ENCODE measurements around the gene INSIG2. TPM values are rescaled to one million over a fixed set of nuclear protein-coding genes. Genes with fewer than 3 reads are reported as not detected.

The INSIG2 gene
- total RNA-seq, 1 experiment from 2014 or later = 4.4 TPM

DNA sequence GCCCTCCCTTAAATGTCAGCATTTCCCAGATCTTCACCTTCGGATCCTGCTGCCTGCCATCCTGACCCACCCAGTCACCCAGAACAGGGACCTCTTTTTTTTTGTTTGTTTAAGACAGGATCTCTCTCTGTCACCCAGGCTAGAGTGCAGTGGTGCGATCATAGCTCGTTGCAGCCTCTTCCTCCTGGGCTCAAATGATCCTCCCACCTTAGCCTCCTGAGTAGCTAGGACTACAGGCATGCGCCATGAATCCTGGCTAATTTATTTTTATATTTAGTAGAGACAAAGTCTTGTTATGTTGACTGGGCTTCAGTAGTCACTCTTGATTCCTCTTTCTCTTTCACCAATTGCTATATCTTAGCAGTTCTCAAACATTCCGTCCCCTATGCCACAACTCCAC is 39.0 kb downstream of the INSIG2 start:
- no peak for DNase-seq (ENCODE audit: low spot score)

- DNase-seq (ENCODE audit: low spot score) = no peak
Measured at GRCh38 chr2:118128826-118129225, 40.6 kb downstream of the INSIG2 start.

- DNase-seq (ENCODE audit: low spot score) = no peak
Measured at GRCh38 chr2:118130385-118130784, 42.1 kb downstream of the INSIG2 start.

DNA sequence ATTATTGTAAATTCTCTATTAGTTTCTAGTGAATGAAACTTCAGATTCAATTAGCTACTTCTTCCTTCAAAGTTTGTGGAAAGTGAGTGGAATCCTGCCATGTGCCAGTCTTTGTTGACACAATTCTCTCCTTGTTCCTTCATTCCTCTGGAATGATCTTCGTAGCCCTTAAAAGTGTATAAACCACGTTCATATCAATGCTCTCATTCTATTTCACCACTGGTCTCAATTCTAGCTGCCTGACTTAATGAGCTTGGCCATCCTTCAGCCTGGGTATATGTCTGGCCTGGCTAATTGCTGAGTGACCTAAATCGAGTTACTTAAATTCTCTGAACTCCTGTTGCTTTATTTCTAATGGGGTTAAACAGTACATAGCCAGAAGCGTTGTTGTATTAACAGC is 43.5 kb downstream of the INSIG2 start:
- no peak for DNase-seq (ENCODE audit: low spot score)

GRCh38 chr2:118133916-118134315 is 45.6 kb downstream of the INSIG2 start:
- DNase-seq (ENCODE audit: low spot score) = no peak

DNA sequence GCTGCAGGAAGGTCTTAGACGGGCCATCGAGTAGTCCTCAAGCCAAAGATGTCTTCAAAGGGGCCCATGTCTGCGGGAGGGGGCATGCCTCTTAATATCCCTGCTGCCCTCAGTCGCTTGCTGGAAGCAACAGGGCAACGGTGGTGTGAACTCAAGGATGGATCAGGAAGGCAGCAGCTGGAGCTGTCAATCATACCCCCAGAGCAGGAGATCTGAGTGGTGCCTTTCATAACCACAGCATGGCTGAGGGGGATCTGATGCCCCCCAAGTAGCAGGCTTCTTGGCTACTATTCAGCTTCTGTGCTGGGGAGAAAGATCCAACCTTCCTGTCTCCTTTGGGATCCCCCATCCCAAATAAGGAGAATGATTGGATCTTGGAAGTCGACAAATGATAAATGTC is 46.4 kb downstream of the INSIG2 start:
- DNase-seq (ENCODE audit: low spot score) = no peak

- no peak for DNase-seq (ENCODE audit: low spot score)
Measured at GRCh38 chr2:118145207-118145606, 56.9 kb downstream of the INSIG2 start.

DNA sequence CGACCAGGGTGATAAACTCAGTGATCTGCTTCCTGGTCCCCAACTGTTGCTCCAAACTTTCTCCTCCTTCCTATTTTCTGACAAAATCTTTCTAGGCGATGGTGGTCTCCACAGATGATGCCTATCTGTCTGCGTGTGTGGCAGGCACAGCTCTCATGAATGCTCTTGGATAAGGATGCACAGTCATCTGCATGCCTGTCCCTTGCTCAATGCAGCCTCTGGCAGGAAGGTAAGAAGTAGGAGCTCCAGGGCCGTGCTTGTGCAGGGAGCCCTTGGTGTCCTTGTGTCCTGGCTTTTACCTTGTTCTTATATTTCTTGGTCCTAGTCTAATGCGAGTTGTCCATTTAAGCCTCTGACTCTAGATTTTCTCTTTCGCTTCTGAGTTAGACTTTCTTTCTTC is 57.5 kb downstream of the INSIG2 start:
- no peak for DNase-seq (ENCODE audit: low spot score)

- DNase-seq (ENCODE audit: low spot score) = no peak
Measured at GRCh38 chr2:118146315-118147283, 58.3 kb downstream of the INSIG2 start.

- no peak for DNase-seq (ENCODE audit: low spot score)
Measured at GRCh38 chr2:118148133-118148532, 59.9 kb downstream of the INSIG2 start.

- DNase-seq (ENCODE audit: low spot score) = no peak
Measured at GRCh38 chr2:118148809-118149208, 60.5 kb downstream of the INSIG2 start.

DNA sequence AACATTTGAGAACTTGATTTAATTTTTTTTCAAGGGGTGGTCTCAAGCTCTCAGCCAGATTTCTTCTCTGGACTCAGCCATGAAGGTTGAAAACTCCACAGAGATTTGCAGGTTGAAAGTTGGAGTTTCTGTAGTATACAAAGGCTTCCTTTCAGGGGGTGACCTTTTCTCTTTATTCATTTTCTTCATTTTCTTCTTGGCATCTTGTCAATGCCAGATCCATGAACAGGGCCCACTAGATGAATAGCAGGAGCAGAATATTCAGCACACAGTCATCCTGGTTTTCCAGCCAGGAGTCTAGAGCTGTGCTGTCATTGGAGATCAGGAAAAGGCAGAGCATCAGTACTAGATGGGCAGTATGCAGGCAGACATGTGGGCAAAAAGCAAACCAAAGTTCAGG is 62.0 kb downstream of the INSIG2 start:
- no peak for DNase-seq (ENCODE audit: low spot score)

DNA sequence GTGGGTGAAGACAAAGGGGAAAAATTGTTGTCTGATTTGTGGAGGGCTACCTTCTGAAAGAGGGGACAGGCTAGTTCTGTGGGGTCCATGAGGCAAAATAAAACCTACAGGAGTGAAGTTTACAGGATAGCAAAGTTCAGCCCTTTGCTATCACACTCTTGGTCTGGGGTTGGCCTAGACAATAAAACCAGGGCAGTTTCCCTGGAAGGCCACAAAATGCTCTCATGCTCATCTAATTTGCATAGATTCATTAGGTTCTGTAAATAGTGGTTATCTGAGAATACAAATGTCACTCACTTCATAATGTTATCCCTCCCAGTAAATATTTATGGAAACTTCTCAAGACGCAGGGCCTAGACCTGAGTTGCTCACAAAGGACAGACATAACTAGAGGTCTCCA is 63.6 kb downstream of the INSIG2 start:
- DNase-seq (ENCODE audit: low spot score) = no peak

DNA sequence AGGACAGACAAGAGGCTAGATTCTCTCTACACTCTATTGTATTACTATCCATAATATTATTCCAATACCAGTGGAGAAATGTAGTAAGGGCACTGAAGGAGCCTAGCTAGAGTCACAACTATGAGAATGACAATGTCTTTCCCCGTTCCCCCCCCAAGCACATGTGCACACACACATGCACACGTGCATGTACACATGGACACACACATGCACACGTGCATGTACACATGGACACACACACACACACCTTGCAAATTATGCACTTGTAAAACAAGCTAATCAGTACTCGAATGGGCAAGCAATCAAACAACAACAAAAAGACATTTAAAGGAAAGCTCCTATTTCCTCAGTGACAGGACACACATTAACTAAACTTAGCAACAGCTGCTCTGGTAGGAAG is 65.2 kb downstream of the INSIG2 start:
- DNase-seq (ENCODE audit: low spot score) = no peak

- DNase-seq (ENCODE audit: low spot score) = no peak
Measured at GRCh38 chr2:118154176-118154575, 65.9 kb downstream of the INSIG2 start.

Other genes with a start within 250 kb of the INSIG2 start
- gene CCDC93, start 74.4 kb upstream of the INSIG2 start, total RNA-seq (2014; rRNA removed; shearing (Covaris generic)) = 6.5 and 9.2 TPM in 2 replicates